Measurements from ENCODE around the gene CCDC116.

Gene CCDC116

GRCh38 chr22:21682385-21683175 lies 50.0 kb downstream of the CCDC116 start:
- no peak for DNase-seq

- no peak for DNase-seq
These were observed 50.8 kb downstream of the CCDC116 start for GRCh38 chr22:21683401-21683811.

DNA sequence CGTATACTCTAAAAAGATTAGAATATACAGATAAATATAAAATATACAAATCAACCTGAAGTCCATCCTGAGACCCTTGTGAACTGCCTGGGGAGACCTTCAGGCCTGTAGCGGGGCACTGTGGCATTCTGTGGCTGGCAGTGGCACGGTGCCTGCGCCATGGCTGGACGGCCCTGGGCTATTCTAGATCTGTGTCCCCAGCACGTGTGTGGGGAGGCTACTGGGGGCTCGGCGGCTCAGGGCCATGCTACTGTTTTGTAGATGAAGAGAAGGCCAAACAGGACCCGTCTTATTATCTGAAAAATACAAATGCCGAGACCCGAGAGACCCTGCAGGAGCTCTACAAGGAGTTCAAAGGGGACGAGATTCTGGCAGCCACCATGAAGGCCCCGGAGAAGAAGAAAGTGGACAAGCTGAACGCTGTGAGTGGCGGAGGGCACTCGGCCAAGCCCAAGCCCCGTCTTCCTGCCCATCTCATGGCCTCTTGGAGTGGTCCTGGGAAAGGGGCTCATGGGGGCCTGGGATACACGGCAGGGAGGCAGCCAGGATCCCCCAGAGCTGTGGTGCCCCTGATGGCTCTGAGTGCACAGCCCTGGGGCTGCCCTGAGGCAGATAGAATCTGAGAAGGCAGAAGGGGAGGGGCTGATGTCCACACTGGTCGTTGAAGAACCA lies 52.1 kb downstream of the CCDC116 start:
- no peak for DNase-seq

- no peak for DNase-seq
These were observed 52.6 kb downstream of the CCDC116 start for GRCh38 chr22:21685164-21685513.

DNA sequence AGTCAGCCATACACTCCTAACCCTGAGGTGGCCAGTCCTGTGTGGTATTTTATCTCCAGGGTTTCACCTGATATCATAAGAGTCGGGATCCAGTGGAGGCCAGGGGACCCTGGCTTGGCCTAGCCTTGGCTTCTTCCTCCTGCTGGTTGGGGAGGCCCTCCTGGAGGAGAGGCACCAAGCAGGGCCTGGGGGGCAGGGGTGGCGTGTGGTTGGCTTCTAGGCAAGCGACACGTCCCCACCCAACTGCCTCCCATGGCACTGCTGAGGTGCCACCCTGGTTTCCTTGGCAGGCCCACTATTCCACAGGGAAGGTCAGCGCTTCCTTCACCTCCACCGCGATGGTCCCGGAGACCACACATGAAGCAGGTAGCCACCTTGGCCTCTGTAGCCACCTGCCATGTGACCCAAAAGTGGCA lies 53.6 kb downstream of the CCDC116 start:
- no peak for DNase-seq

All from activated CD4-positive, alpha-beta T cell treated with anti-CD3 and anti-CD28 coated beads, Interleukin-2, amount 50 U/mL, for 48 hours (primary cell).